GM19468 (cell line): ENCODE data around the gene MC2R.

ENCODE experiments used
- ATAC-seq: cut with Tn5 transposase; IDR thresholded peaks from one replicate; pipeline ENCODE4 v1.9.1; 2021; ENCODE audit warnings: mild to moderate bottlenecking, moderate library complexity, moderate number of reproducible peaks; ENCODE audit not compliant: unreplicated experiment; ENCODE audit errors: extremely low read depth

Gene MC2R

DNA sequence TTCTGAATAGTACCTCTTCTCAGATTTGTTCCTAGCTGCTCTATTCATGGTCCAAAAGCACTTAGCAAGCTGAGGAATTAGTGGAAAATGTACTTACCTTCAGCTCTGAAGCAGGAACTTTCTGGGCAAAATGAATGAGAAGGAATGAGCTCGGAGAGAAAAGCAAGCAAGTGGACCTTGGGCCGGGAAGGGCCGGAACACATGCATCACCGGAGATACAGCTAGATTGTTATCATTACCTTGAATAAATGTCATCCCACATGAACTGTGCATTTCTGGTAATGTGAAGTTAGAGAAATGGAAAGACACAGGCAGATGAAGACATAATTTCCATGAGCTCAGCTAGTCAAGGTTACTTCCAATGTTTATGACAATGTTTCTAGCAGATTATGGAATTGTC lies at the start of gene MC2R:
Gene MC2R, minus strand, starts transcription at position 146 of the 400 bp plus-strand sequence. CDS start 30,018 bp downstream, outside the sequence.
- no peak for ATAC-seq

DNA sequence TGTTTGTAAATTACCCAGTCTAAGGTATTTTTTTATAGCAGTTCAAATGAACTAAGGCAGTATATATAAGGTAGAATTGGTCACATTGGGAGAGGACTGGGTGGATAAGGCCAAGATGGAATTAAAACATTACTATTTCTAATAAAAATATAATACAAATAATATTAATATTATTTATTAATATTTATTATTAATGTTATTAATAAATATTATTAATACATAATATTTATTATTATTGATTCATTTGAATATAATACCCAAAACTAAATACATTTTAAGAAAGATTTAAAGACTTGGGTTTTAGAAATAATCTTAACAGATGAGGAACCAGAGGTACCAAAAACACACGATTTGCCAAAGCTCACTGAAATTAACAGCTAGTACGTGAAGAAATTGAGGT lies 30.5 kb upstream of the MC2R start:
- no peak for ATAC-seq

DNA sequence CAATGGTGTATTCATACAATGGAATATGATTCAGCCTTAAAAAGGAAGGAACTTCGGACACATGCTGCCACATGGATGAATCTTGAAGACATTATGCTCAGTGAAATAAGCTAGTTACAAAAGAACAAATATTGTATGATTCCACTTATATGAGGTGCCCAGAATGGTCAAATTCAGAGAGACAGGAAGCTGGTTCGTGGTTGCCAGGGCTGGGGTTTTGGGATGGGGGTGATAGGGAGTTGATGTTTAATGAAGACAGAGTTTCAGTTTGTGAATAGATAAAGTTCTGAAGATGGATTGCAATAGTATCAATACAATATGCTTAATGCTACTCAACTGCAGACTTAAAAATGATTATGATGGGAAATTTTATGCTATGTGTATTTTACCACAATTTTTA lies 28.0 kb upstream of the MC2R start:
- ATAC-seq, result no peak

DNA sequence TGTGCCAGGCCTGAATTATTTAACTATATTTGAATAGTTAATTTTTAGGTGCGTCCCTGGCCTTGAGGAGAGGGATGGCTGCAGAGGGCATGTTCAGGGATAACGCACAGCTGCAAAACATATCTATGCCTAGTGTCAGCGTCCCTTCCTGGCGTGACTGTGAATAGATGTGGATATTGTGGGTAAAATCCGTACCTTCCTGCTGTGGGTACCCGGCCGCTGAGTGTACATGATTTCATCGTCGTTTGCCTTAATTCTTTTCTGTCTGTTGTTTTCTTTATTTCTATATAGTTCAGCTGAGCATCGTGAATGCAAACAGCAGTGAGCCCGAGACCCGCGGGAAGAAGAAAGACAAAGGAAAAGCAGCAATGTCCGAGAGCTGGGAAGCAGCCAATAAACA lies 25.0 kb upstream of the MC2R start:
- no peak for ATAC-seq

DNA sequence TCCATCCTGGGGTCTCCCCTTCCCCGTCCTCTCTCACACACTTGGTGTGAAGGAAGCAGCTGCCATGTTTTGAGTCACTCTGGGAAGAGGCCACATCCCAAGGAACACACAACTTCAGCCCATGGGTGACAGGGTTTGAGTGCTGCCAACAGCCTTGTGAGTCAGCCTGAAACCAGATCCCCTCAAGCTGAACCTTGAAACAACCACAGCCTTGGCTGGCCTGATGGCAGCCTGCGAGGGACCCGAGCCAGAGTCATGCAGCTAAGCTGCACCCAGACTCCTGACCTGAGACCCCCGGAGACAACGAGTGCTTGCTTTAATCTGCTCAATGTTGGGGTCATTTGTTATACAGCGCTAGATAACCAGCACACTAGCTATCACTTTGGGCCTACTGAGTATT lies 19.3 kb upstream of the MC2R start:
- ATAC-seq, result no peak

DNA sequence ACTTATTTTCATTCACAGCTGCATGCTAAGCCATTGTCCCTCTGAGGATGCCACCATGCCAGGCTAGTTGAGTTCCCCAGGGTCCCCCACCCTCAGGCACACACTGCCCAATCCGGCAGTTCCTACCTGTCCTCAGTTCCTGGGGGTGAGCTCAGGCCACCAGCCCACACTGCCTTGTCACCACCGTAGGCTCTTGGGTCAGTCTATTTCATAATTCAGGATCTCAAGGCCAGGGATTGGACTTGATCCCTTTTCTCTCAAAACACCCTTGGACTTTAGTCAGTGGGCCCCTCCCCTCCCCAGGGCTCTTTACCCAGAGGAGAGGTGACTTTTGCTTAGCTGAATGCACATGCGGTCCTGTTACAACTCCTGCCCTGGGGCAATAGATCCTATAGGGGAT lies 18.7 kb upstream of the MC2R start:
- ATAC-seq, result no peak

DNA sequence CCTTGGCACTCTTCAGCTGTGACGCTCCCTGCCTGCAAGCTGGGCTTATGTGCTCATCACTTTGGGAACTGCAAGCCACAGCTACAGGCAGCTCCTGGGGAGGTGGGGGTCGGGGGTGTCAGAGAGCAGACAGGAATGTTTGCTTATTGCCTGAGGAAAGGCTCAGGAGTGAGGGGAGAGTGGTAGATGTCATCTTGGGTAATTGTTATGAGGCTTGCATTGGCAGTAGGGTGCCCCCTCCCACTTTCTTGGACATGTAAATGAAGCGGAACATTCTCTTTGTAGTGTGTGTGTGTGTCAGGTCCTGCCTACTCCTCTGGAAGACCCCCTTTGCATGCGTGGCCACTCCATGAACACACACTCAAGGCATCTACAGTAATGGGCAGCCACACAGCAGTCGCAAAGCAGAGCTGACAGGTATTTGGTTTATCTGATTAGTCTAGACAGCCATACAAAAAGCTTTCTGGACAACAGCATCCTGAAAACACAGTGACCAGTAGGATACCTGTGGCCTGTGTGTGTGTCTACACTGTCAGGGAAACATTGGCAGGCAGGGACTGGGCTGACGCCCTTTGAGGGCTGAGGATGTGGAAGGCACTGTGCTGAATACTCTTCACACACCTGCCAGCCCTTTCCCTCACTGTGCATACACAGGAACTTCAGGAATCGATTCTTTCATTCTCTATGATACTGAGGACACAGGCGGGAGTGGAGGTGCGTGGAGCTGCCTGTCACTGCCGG lies 17.1 kb upstream of the MC2R start:
- ATAC-seq, result no peak

DNA sequence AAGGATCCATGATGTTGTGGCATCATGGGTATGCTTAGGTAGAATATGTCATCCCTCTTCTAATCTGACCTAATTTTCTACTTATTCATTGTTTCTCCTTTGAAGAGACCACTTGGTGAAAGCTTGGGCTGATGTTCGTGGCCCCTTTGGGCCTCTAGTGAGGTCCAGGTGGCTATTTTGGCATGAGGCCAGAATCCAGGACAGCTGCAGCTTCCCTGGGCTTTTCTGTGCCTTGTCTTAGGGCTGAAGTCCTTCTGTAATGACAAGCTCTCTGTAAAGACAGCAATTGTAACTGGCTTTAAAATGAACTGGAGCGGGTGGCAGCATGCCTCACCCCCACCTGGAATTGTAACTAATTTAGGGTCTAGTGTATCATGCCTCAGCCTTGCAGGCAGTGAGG lies 15.6 kb upstream of the MC2R start:
- no peak for ATAC-seq

DNA sequence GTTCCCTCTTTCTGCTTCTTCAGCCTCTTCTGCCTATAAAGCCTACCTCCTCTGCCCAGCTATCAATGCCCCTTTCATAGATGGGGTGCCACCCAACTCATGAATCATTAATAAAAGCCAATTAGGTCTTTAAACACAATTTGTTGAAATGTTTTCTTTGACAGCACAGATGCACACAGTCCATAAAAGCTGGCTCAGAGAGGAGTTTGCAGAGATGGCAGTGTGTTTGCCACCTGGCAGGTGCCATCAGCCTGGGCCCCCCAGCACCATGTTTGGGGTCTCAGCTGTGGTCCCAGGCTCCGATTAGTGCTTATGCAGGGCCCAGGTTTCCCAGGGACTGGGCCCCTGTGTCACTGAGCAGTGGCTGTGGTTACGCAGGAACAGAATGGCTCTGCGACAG lies 7.9 kb upstream of the MC2R start:
- no peak for ATAC-seq

DNA sequence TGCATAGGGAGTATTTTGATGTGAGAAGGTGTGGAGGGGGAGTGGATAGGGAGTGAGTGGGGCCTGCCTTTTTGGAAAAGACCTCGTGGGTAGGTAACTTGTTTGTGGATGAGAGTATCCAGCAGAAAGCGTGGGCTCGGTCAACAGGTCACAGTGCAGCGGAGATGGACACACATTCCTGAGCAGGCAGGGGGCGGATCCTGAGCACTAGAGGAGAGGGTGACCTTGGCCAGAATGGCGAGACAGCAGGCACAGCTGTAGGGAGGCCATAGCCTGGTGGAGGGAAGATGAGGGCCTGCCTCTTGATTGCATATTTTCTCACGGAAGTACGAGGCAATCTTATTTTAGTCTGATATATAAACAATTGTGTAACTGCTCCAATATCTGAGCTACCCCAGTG lies 3.6 kb upstream of the MC2R start:
- ATAC-seq, result no peak

DNA sequence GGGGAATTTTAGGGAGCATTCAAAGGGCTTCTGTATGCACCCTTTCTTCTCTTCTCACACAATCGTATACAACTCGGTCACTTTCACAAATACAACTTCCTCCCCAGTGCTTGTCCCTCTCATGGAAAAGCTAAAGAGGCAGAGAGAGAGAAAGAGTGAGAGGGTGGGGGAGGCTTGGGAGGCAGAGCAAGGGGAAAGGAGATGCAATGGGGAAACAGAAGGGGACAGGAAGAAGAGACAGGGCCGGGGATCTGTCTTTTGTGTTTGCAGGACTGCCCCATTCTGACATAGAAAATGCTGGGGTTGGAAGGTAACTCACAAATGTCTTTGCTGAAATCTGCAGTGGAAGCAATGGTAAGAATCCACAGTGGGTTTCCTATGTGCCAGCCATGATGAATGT lies 2.1 kb upstream of the MC2R start:
- no peak for ATAC-seq

DNA sequence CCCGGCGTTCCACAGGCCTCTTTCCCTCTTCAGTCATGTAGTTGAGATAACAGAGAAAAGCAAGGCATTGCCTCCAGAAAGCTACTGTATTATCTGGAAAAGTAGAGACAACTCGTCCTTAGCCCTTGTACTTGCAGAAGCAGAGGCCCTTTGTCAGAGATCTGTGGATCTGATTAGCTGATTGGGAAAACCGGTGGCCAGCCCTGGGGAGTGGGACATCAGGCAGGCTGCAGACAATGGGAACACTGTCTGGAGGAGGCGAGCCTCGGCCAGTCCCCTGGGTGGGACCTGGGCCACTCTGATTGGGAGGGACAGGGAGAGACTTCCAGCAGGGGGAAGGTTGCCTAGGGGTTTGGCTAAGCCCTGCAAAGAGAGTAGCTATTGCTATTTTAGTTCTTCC lies 1.2 kb upstream of the MC2R start:
- no peak for ATAC-seq

DNA sequence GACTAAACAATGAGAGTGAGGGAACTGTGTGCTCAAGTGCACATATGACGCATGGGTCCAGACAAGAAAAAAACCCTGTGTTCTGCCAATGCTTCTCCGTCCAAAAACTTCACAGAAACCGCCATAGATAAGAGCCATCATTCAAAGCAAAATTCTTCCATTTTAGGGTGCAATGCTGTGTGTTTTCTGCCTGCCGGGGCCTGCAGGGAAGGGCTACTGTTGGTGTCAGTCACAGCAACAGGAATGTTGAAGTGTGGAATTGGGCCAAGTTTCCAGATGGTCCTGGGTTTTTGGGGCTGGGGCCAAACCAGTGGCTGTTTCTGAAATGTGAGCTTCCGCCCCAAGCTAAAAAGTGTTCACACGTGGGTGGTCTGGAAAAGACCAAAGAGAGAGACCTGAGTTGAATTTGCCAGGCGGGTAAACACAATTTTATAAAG lies 677 bp upstream of the MC2R start:
- no peak for ATAC-seq

DNA sequence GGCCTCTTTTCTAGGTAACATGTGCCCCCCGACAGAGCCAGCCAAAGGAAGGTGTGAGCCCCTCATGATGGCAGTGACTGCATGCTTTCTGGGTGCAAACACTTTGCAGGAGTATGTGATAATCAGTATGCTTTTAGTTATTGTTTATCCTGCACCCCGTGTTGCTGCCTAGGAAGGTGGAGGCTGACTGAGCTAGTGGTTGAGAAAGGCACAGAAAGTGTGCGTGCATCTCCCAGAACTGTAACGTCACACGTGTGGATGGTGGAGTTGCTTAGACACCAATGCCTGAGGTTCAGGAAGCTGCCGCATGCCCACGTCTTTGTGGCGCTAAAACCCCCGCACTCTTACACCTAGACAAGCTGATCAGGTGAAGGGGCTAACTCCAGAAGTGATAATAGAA lies 580 bp downstream of the MC2R start:
- ATAC-seq, result no peak

DNA sequence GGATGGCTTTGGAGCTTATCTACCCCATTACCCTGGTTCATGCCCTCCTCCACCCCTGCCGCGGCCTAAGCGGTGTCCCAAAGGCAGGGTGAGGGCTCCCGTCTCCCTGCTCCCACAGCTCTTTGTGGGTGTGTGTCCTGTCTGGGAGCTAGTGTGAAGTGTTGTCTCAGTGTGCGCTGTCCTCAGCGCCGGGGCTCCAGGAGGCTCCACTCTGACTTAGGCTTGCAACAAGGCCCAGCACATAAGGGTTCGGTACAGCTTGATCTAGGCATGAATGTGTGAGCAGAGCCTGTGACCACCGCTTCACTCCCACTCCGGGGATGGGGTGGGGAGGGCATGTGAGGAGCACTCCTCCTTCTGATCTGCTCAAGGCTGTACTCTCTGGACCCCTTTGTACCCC lies 1.2 kb downstream of the MC2R start:
- ATAC-seq, result no peak

DNA sequence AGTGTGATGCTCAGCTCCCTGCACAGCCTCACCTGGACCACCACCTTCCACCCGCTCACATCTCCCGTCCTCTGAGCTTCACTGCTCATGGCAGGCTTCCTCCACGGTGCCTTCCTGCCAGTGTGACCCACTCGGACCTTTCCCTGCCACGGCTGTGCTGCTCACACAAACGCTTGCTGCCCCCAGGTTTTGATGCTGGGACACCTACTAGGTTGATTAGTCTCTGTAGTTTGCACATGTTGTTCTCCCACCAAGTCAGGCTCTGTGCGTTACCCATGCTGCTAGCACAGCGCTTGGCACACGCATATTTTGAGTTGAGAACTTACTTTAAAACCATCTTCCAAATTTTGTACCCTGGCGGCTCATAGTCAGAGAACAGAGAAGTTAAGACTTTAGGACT lies 2.1 kb downstream of the MC2R start:
- ATAC-seq, result no peak

DNA sequence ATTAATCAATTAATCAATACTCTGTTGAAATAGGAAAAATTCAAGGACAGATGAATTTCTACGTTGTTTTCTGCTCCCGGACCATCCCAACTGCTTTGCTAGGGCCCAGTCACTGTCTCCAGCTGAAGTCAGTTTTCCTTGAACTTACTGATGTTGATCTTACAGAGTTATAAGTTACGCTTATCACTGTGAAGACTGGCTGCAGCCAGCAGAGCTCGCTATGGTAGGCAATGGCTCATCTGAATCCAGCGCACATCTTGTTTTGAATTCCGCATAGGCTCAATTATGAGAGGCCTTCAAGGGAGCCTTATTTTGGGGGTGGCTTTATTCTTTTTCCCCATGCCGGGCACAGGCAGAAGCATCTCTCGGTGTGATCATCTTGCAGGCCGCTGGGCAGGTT lies 2.7 kb downstream of the MC2R start:
- no peak for ATAC-seq

DNA sequence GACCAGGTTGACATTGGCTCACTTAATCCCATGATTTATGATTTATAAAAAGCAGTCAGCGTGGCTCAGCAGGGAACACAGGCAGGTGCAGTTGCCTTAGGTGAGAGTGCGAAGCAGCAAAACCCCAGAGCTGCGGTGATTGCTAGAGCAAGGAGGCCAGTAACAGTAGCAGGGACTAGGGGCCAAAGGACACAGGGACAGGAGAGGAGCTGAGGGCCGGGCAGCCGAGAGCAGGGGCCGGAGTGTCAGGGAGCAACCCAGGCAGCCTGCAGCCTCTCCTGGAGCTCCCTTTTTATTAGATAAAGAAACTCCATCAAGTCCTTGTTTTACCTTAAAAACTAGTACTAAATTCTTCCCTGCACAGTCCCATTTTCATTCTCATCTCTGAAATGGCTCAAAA lies 4.3 kb downstream of the MC2R start:
- no peak for ATAC-seq

DNA sequence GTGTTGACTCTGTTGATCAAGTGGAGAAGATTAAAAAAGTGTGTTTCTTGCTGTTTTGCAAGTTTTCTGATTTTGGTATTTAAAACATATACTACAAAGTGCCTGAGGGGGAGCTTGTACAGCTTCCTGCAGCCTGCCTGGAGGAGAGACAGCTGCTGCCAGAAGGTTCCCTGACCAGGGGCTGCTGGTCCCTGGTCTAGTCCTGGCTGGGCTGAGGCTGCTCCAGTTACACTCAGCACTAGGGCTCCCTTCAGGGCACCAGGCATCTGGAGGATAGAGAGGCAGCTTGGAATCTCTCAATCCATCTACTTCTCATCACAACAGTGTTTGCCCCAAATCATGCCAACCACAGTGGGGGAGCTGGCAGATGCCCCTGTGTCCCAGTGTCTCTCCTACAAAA lies 4.8 kb downstream of the MC2R start:
- no peak for ATAC-seq

DNA sequence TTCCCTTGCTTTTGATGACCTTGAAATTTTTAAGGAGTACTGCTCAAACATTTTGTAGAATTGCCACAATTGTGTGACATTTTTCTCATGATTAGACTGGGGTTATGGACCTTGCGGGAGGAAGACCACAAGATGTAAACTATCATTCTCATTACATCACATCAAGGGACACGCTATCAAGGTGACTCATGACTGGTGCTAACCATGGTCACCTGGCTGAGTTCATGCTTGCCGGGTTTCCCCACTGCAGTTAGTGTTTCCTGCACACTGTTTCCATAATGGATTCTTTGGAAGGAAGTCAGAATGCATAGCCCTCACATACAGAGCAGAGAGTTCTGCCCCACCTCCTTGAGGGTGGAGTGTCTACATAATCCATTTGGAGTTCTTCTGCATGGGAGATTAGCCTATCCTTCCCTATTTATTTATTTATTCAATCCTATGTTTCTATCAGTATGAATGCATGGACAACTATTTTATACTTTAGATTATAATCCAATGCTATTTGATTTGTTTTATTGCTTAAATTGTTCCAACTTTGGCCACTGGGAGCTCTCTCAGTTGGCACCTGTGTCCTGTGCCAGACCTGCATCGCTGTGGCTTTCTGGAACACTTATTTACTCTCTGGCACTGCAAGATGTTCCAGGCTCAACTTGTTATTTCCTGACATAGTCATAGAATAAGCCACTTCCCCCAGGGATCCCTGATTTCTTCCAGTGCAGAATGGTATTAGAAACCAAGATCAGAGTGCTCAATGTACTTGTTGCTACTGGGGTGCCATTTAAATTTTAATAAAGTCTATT lies 6.0 kb downstream of the MC2R start:
- no peak for ATAC-seq

DNA sequence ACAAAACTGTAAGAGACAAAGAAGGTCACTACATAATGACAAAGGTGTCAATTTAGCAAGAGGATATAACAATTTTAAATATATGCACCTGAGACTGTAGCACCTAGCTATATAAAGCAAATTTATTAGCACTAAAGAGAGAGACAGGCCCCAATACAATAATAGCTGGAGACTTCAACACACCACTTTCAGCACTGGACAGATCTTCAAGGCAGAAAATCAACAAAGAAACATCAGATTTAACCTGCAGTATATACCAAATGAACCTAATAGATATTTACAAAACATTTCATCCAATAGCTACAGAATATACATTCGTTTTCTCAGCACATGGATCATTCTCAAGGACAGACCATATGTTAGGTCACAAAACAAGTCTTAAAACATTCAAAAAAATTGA lies 14.7 kb downstream of the MC2R start:
- ATAC-seq, result no peak

DNA sequence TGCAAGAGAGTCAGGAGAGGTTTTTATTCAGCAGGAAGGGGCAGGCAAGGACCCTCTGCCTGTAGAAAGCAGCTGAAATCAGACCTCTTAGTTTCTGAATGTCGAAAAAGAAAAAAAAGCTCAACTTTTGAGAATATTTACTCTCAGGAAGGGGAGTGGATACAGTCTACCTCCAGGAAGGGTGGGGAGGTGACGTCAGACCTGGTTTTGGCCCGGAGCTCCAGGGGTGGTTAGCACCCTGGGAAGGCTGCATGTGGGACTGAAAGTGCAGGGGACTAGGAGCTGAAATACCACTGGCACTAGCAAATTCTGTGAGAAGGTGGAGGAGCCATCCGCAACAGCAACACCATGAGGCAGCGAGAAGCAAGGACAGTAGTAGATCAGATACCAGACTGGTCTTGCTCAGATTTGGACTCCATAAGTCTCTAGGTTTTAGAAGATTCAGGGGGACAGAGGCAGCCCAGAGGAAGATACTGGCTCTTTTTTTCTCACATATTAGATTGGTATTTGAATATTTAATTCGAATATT lies 19.8 kb downstream of the MC2R start:
- ATAC-seq, result no peak
